ENCODE measurements around the gene TREML1. TPM values are rescaled to one million over a fixed set of nuclear protein-coding genes. Genes with fewer than 3 reads are reported as not detected.

The TREML1 gene
- total and polyA plus RNA-seq, 2 donors (not counting 1 experiment from before 2014, with no cell fraction given) = 0.07 TPM; not detected in 1

- no peak overlapping the region for H3K9ac ChIP-seq (ENCODE audit: low read length)
- no peaks in the 10 kb centered on the region for H3K9me3 ChIP-seq (ENCODE audit: control extremely low read depth in 1 of 3, control insufficient read depth in 2 of 3, insufficient read depth in 1 of 3, low read length in 2 of 3)
- no peak overlapping the region for H3K4me3 ChIP-seq (ENCODE audit: control extremely low read depth in 1 of 5, extremely low read depth in 1 of 5, insufficient read depth in 1 of 5, low read depth in 2 of 5, low read length in 4 of 5)
- DNase-seq (no peak), ATAC-seq (ENCODE audit: low read depth) (no peak)
- Mint-ChIP-seq H3K27ac (no peak overlapping the region), H3K27me3 (peaks cover 5% of the 10 kb centered on the region), H3K4me1 (peaks cover 9% of the 10 kb centered on the region), H3K4me3 (no peak overlapping the region), H3K9me3 (ENCODE audit: insufficient read depth) (no peaks in the 10 kb centered on the region)
- no peaks in the 10 kb centered on the region for H4K20me1 ChIP-seq (ENCODE audit: control insufficient read depth, insufficient read depth, low read length, poor library complexity, severe bottlenecking)
- no peaks in the 10 kb centered on the region for H3K79me2 ChIP-seq (ENCODE audit: control insufficient read depth, insufficient read depth, low read length)
- no peaks in the 10 kb centered on the region for H3K36me3 ChIP-seq (replicated peaks in 1 of 2; ENCODE audit: control extremely low read depth in 1 of 2, control insufficient read depth in 1 of 2, extremely low read depth in 1 of 2, insufficient read depth in 2 of 2, low read length in 1 of 2)
- ChIA-PET POLR2A (no interaction called here), CTCF (interaction anchor here (1.5 kb wide), 1 partner anchor 8 kb away, joined by 3 read pairs; no protein-coding TSS in a partner anchor)
- H2AFZ ChIP-seq (ENCODE audit: insufficient read depth, low read depth, low read length, poor library complexity, severe bottlenecking) = no peak overlapping the region
- WGBS (ENCODE audit: insufficient coverage) = 98% methylated on average over 12 of the region's 12 CpGs
- intact Hi-C loops (cut with micrococcal nuclease) = no loop called here
- no peak overlapping the region for H3K4me2 ChIP-seq (replicated peaks; ENCODE audit: low read depth, low read length, poor library complexity, severe bottlenecking)
- H3K27ac ChIP-seq (ENCODE audit: low read length in 2 of 2) = no peak overlapping the region
- no peak for TF ChIP-seq EZH2 (IDR thresholded peaks at IDR 0.05; ENCODE audit: borderline replicate concordance, insufficient read depth, low read depth, low read length, poor library complexity, severe bottlenecking)
- no peak for TF ChIP-seq CTCF (IDR thresholded peaks at IDR 0.05)
- H3K27me3 ChIP-seq (replicated peaks in 1 of 4; ENCODE audit: control extremely low read depth in 1 of 4, control insufficient read depth in 3 of 4, insufficient read depth in 4 of 4, low read length in 3 of 4) = no peaks in the 10 kb centered on the region
- H3K4me1 ChIP-seq (ENCODE audit: control insufficient read depth in 2 of 2, insufficient read depth in 2 of 2, low read length in 2 of 2) = no peaks in the 10 kb centered on the region
These were observed 22.0 kb upstream of the TREML1 start for GRCh38 chr6:41176189-41176588.

- Histone ChIP-seq H3K27me3 (replicated peaks in 1 of 4; ENCODE audit: control extremely low read depth in 1 of 4, control insufficient read depth in 3 of 4, insufficient read depth in 4 of 4, low read length in 3 of 4) (no peaks in the 10 kb centered on the region), H3K9ac (ENCODE audit: low read length) (no peak overlapping the region), H2AFZ (ENCODE audit: insufficient read depth, low read depth, low read length, poor library complexity, severe bottlenecking) (no peak overlapping the region), H3K4me1 (ENCODE audit: control insufficient read depth in 2 of 2, insufficient read depth in 2 of 2, low read length in 2 of 2) (no peaks in the 10 kb centered on the region), H3K9me3 (ENCODE audit: control extremely low read depth in 1 of 3, control insufficient read depth in 2 of 3, insufficient read depth in 1 of 3, low read length in 2 of 3) (no peaks in the 10 kb centered on the region), H4K20me1 (ENCODE audit: control insufficient read depth, insufficient read depth, low read length, poor library complexity, severe bottlenecking) (no peaks in the 10 kb centered on the region), H3K27ac (ENCODE audit: low read length in 2 of 2) (no peak overlapping the region), H3K36me3 (replicated peaks in 1 of 2; ENCODE audit: control extremely low read depth in 1 of 2, control insufficient read depth in 1 of 2, extremely low read depth in 1 of 2, insufficient read depth in 2 of 2, low read length in 1 of 2) (no peaks in the 10 kb centered on the region), H3K4me3 (ENCODE audit: control extremely low read depth in 1 of 5, extremely low read depth in 1 of 5, insufficient read depth in 1 of 5, low read depth in 2 of 5, low read length in 4 of 5) (no peak overlapping the region), H3K4me2 (replicated peaks; ENCODE audit: low read depth, low read length, poor library complexity, severe bottlenecking) (no peak overlapping the region), H3K79me2 (ENCODE audit: control insufficient read depth, insufficient read depth, low read length) (no peaks in the 10 kb centered on the region)
- Mint-ChIP-seq H3K4me3 (no peak overlapping the region), H3K4me1 (peaks cover 9% of the 10 kb centered on the region), H3K27me3 (peaks cover 5% of the 10 kb centered on the region), H3K9me3 (ENCODE audit: insufficient read depth) (no peaks in the 10 kb centered on the region), H3K27ac (no peak overlapping the region)
- ChIA-PET POLR2A (no interaction called here), CTCF (no interaction called here)
- TF ChIP-seq EZH2 (IDR thresholded peaks at IDR 0.05; ENCODE audit: borderline replicate concordance, insufficient read depth, low read depth, low read length, poor library complexity, severe bottlenecking) (no peak), CTCF (IDR thresholded peaks at IDR 0.05) (no peak)
- ATAC-seq (ENCODE audit: low read depth) = no peak
- WGBS (ENCODE audit: insufficient coverage) = no CpG with 5 or more reads among the region's 1 CpG
- no peak for DNase-seq
- intact Hi-C loops (cut with micrococcal nuclease) = no loop called here
These were observed 20.9 kb upstream of the TREML1 start for GRCh38 chr6:41175084-41175483.

All from B cell (primary cell).